Osteoblast (primary cell): ENCODE measurements around the gene HASPIN. TPM values are rescaled to one million over a fixed set of nuclear protein-coding genes. Genes with fewer than 3 reads are reported as not detected.

ENCODE experiments used
- DNase-seq: peaks from one replicate; pipeline ENCODE4 v3.0.0; 2011; ENCODE audit warnings: low spot score, mixed read lengths; ENCODE audit not compliant: insufficient read length; ENCODE audit errors: missing footprints
- H2AFZ ChIP-seq: 2 replicates; pipeline ENCODE4 v1.6.0; 2011; ENCODE audit warnings: mild to moderate bottlenecking, low read length
- H3K27ac ChIP-seq: 2 replicates; pipeline ENCODE4 v1.5.1; 2011; ENCODE audit warnings: mild to moderate bottlenecking, low read depth, low read length, moderate library complexity
- H3K27me3 ChIP-seq: 2 replicates; pipeline ENCODE4 v1.6.0; 2012; ENCODE audit warnings: mild to moderate bottlenecking, control low read depth, inconsistent platforms, low read length, moderate library complexity; ENCODE audit not compliant: insufficient read depth
- H3K36me3 ChIP-seq: 2 replicates; pipeline ENCODE4 v1.5.1; 2011; ENCODE audit warnings: mild to moderate bottlenecking, low read length, control low read depth, moderate library complexity; ENCODE audit not compliant: insufficient read depth
- H3K4me1 ChIP-seq: 2 replicates; pipeline ENCODE4 v1.5.1; 2011; ENCODE audit warnings: mild to moderate bottlenecking, low read length, control low read depth, moderate library complexity; ENCODE audit not compliant: insufficient read depth
- H3K4me2 ChIP-seq: 2 replicates; pipeline ENCODE4 v1.6.0; 2011; ENCODE audit warnings: mild to moderate bottlenecking, low read length; ENCODE audit not compliant: insufficient read depth
- H3K4me3 ChIP-seq: fragments of 200-600 bp; sonication (generic); 3 replicates; pipeline ENCODE4 v1.5.1; 2012; ENCODE audit warnings: mild to moderate bottlenecking, low read length, inconsistent platforms; ENCODE audit not compliant: insufficient read depth
- H3K79me2 ChIP-seq: 2 replicates; pipeline ENCODE4 v1.6.0; 2012; ENCODE audit warnings: mild to moderate bottlenecking, low read length, control low read depth, inconsistent platforms; ENCODE audit not compliant: insufficient read depth
- H3K9me3 ChIP-seq: 2 replicates; pipeline ENCODE4 v1.5.1; 2011; ENCODE audit warnings: low read depth, low read length, control low read depth
- H4K20me1 ChIP-seq: 2 replicates; pipeline ENCODE4 v1.6.0; 2012; ENCODE audit warnings: mild to moderate bottlenecking, low read length, control low read depth; ENCODE audit not compliant: insufficient read depth
- CTCF ChIP-seq: IDR thresholded peaks from 2 replicates; pipeline ENCODE4 v1.5.1; 2011; ENCODE audit warnings: mild to moderate bottlenecking, low read depth, low read length, moderate library complexity; ENCODE audit errors: extremely low read depth
- total RNA-seq: library from RNA; depleted of rRNA; stranded (reverse); fragments of >200 nt; gene quantifications from 2 replicates; pipeline ENCODE4 v1.2.3, GENCODE V29; 2012

Gene HASPIN
- total RNA-seq, 1 donor, result 1.4 TPM

- Histone ChIP-seq H3K9me3 (no peaks in the 10 kb centered on the region), H3K4me2 (no peak overlapping the region), H4K20me1 (no peaks in the 10 kb centered on the region), H3K79me2 (no peaks in the 10 kb centered on the region), H2AFZ (no peak overlapping the region), H3K4me3 (no peak overlapping the region), H3K27ac (no peak overlapping the region), H3K4me1 (peaks cover 3% of the 10 kb centered on the region), H3K36me3 (no peaks in the 10 kb centered on the region), H3K27me3 (no peaks in the 10 kb centered on the region)
- no peak for DNase-seq
- no peak for TF ChIP-seq CTCF
Observed at GRCh38 chr17:3768769-3769168, 45.1 kb downstream of the HASPIN start.

- peak; percentile 46 for DNase-seq
- TF ChIP-seq CTCF, result no peak
- Histone ChIP-seq H3K4me1 (peaks cover 6% of the 10 kb centered on the region), H3K27ac (no peak overlapping the region), H3K4me3 (no peak overlapping the region), H3K27me3 (no peaks in the 10 kb centered on the region), H3K79me2 (no peaks in the 10 kb centered on the region), H3K36me3 (no peaks in the 10 kb centered on the region), H2AFZ (no peak overlapping the region), H3K9me3 (no peaks in the 10 kb centered on the region), H4K20me1 (no peaks in the 10 kb centered on the region), H3K4me2 (no peak overlapping the region)
Observed at GRCh38 chr17:3770466-3770865, 46.8 kb downstream of the HASPIN start.

- DNase-seq, result peak; percentile 69
Observed at GRCh38 chr17:3771140-3771539, 47.4 kb downstream of the HASPIN start.

GRCh38 chr17:3772764-3773163, 49.1 kb downstream of the HASPIN start:
- TF ChIP-seq CTCF, result no peak
- H4K20me1 ChIP-seq, result no peaks in the 10 kb centered on the region

More at GRCh38 chr17:3771140-3771539, 47.4 kb downstream of the HASPIN start:
- Histone ChIP-seq H3K4me2 (no peak overlapping the region), H3K4me1 (peaks cover 6% of the 10 kb centered on the region), H2AFZ (no peak overlapping the region), H3K79me2 (no peaks in the 10 kb centered on the region), H3K9me3 (no peaks in the 10 kb centered on the region), H4K20me1 (no peaks in the 10 kb centered on the region), H3K27me3 (no peaks in the 10 kb centered on the region), H3K4me3 (no peak overlapping the region), H3K27ac (no peak overlapping the region), H3K36me3 (no peaks in the 10 kb centered on the region)
- TF ChIP-seq CTCF, result no peak

More at GRCh38 chr17:3772764-3773163, 49.1 kb downstream of the HASPIN start:
- H3K27ac ChIP-seq, result no peak overlapping the region
- H3K9me3 ChIP-seq, result no peaks in the 10 kb centered on the region
- no peak overlapping the region for H3K4me2 ChIP-seq
- no peaks in the 10 kb centered on the region for H3K79me2 ChIP-seq
- no peaks in the 10 kb centered on the region for H3K36me3 ChIP-seq
- no peak overlapping the region for H2AFZ ChIP-seq
- H3K4me1 ChIP-seq, result peaks cover 6% of the 10 kb centered on the region
- no peak overlapping the region for H3K4me3 ChIP-seq
- DNase-seq, result peak; percentile 45
- no peaks in the 10 kb centered on the region for H3K27me3 ChIP-seq
